GM12891 (cell line): ENCODE measurements around the gene C19orf44.
"Not testable (repeated sequence)": the region's sequence is repeated elsewhere in the genome, so short reads cannot be mapped to it uniquely, and the experiment has no call there.

ENCODE experiments used
- DNase-seq: peaks from one replicate; pipeline ENCODE4 v3.0.0; 2011; ENCODE audit warnings: low spot score; ENCODE audit not compliant: insufficient read length
- FAIRE-seq: peaks from 2 replicates; lab custom pipeline; 2011; peaks lifted over from hg19 to GRCh38; lab: Jason Lieb, UNC
- PAX5 ChIP-seq: IDR thresholded peaks from 2 replicates; pipeline ENCODE4 v1.6.1; 2011; ENCODE audit warnings: low read length, moderate library complexity, mild to moderate bottlenecking; ENCODE audit not compliant: insufficient read depth, severe bottlenecking
- POLR2A ChIP-seq: IDR thresholded peaks from 2 replicates; pipeline ENCODE4 v1.6.1; 2011; ENCODE audit warnings: low read depth, low read length, control low read depth
- POLR2AphosphoS5 ChIP-seq: IDR thresholded peaks from 2 replicates; pipeline ENCODE4 v1.6.1; 2011; ENCODE audit warnings: low read depth, low read length, control low read depth
- POU2F2 ChIP-seq: IDR thresholded peaks from 2 replicates; pipeline ENCODE4 v1.6.1; 2011; ENCODE audit warnings: low read depth, mild to moderate bottlenecking, control low read depth, low read length, moderate library complexity
- SPI1 ChIP-seq: IDR thresholded peaks from 2 replicates; pipeline ENCODE4 v1.6.1; 2011; ENCODE audit warnings: low read depth, low read length, control low read depth
- TAF1 ChIP-seq: IDR thresholded peaks from 2 replicates; pipeline ENCODE4 v1.6.1; 2011; ENCODE audit warnings: low read depth, low read length, control low read depth

Gene C19orf44

DNA sequence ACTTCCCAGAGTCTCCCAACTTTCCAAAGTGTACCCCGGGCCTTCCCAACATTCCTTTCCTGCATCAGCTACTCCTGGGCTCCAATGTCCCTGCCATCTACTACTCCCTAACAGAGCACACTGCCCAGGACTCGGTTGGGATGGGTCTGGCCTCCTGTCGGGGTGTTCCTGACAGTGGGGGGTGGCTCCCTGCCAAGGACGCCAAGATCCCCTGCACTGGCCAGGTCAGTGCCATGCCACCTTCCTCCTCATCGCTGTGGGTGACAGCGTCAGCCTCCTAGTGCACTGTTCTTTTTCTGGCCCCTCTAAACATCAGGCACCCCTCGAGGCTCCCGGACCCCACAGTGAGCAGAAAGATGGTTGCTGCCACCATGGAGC lies 38.3 kb upstream of the C19orf44 start:
- no peak for TF ChIP-seq TAF1
- TF ChIP-seq POU2F2: no peak
- no peak for TF ChIP-seq POLR2AphosphoS5
- no peak for TF ChIP-seq PAX5
- no peak for TF ChIP-seq SPI1
- no peak for TF ChIP-seq POLR2A
- no peak for DNase-seq
- FAIRE-seq: peak; percentile 23

DNA sequence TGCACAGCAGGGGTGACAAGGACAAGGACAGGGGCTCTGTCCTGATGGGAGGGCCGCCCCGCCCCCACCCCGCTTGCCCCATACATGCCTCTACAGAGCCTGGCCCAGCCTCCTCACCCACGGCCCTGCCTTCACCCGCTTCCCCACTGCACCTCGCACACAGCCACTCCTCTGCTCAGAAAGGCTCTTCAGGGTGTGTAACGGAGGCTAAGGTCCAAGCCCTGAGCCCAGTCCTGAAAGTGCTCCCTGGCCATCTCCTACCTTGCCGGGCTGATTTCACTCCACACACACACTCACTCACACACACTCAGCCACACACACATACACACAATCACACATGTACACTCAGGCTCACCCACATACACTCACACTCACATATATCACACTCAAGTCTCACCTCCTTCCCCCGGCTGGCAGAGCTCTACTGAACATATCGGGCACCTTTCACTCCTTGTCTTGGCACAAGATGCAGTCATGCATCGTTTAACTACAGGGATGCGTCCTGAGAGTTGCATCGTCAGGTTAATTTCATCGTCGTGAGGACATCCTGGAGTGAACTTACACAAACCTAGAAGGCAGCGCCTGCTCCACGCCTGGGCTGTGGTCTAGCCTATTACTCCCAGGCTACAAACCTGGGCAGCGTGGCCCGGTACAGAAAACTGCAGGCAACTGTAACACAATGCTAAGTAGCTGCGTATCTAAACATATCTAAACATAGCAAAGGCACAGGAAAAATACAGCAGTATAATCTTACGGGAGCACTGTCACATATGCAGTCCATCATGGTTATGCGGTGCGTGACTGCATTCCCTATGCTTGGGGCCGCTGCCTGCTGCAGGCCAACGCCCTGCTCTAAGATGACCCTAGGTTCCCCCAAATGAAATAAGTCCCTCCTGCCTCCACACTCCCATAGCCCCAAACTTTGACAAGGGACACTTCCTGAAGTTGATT lies 37.5 kb upstream of the C19orf44 start:
- FAIRE-seq (peak; percentile 45), DNase-seq (no peak)
- no peak for TF ChIP-seq POU2F2
- TF ChIP-seq TAF1: no peak
- TF ChIP-seq POLR2AphosphoS5: no peak
- TF ChIP-seq SPI1: no peak
- no peak for TF ChIP-seq PAX5
- no peak for TF ChIP-seq POLR2A

DNA sequence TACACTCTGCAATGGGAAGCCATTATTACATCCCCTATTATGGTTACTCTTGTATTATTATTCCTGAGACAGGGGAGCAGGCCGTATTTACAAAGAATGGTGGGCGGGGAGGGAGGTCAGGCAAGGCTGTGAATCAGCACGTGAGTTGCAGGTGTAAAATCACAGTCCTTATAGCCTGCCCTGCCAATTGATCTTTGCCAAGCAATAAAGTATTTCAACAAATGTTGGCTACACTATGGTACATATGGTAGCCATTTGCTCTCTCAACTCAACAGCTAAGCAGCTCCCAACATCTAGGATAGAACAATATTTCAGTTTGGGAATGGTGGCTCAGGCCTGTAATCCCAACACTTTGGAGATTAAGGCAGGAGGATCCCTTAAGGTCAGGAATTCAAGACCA lies 36.5 kb upstream of the C19orf44 start:
- TF ChIP-seq PAX5: no peak
- DNase-seq (no peak), FAIRE-seq (peak; percentile 56)

DNA sequence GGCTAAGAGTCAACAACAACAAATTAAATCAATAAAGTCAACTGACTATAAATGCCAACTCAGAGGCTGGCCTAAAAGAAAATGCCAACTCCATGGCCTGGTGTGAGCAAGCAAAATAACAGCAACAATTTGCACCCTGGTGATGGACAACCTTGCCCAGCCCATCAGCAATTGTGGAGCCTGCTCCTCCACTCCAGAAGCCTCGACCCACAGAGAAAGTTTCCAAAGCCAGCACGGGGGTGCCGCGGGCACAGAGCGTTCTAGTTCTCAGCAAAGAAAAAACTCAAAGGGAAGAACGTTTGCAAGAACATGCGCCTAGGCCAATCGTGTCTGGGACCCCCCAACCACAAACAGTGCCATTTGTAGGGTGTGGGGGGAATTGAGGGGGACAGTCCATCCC lies 35.7 kb upstream of the C19orf44 start:
- TF ChIP-seq SPI1 (no peak), POU2F2 (no peak), POLR2A (no peak), POLR2AphosphoS5 (no peak), TAF1 (no peak), PAX5 (no peak)
- no peak for FAIRE-seq
- DNase-seq: no peak

DNA sequence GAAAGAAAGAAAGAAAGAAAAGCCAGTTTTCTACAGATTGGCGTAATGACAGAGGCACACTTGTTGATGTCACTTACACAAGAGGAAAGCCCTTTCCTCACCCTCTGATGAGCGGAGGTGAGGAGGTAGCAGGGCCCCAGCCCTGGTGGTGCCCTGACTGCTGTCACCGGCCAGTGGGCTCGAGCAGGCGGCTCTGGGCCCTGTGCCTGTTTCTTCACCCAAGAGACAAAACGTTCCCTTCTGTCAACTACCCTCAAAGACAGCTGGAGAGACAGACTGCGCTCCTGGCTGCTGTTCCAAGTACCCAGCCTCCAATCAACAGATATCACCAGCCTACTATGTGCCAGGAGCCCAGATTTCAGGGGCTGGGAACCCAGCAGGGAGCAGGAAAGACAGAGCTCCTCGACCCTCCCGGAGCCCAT lies 34.6 kb upstream of the C19orf44 start:
- no peak for DNase-seq
- no peak for FAIRE-seq

DNA sequence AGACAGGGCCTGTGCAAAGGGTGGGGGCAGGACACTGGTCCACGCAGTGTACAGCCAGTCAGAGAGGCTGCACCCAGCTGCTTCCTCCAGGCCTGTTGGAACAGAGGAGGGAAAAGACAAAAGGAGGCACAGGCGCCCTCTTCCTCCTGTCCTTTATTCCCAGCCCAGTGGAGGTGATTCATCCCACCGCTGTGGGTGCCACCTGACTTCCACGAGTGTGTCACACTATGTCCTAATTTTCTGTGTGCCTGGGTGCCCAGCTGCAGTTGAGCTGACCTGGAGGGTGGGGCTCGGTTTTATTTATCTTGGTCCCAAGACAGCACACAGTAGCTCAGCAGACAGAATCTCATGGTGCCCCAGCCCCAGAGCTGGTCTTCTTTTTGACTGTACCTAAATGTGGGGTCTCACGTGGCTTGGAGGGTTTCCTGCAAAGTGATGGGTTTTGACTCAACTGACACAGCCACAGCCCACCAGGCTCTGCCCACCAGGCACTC lies 33.4 kb upstream of the C19orf44 start:
- no peak for TF ChIP-seq PAX5
- no peak for TF ChIP-seq POLR2A
- no peak for DNase-seq
- no peak for FAIRE-seq

More for the DNA sequence above, 34.6 kb upstream of the C19orf44 start:
- TF ChIP-seq SPI1: no peak
- TF ChIP-seq TAF1: no peak
- no peak for TF ChIP-seq POLR2AphosphoS5

DNA sequence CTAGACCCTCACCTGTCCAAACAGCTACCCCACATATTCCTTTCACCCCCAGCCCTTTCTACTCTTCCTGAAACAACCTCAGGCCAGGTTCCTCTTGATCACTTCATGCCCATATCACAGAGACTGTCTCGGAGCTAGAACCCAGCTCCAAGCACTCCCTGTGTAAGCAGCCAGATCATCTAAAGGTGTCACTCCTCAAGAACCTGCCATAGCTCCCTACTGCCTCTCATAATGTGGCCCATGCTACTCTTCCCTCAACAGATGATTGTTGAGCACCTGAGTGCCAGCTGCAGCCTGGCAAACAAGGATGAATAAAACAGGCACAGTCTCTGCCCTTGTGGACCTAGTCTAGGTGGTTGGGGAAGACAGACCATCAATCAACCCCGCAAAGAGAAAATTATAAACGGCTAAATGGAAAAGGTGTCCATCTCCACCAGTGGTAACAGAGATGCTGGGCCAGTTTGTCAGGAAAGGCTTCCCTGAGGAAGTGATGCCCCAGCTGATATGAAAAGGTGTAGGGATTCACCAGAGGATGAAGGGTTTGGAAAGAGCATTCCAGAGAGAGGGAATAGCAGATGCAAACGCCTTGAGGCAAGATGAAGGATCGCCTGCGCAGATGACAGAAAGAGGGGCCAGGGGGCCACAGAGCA lies 32.7 kb upstream of the C19orf44 start:
- no peak for TF ChIP-seq POU2F2
- TF ChIP-seq TAF1: no peak
- no peak for TF ChIP-seq POLR2AphosphoS5
- TF ChIP-seq SPI1: no peak
- no peak for TF ChIP-seq POLR2A
- TF ChIP-seq PAX5: no peak
- FAIRE-seq (no peak), DNase-seq (no peak)

DNA sequence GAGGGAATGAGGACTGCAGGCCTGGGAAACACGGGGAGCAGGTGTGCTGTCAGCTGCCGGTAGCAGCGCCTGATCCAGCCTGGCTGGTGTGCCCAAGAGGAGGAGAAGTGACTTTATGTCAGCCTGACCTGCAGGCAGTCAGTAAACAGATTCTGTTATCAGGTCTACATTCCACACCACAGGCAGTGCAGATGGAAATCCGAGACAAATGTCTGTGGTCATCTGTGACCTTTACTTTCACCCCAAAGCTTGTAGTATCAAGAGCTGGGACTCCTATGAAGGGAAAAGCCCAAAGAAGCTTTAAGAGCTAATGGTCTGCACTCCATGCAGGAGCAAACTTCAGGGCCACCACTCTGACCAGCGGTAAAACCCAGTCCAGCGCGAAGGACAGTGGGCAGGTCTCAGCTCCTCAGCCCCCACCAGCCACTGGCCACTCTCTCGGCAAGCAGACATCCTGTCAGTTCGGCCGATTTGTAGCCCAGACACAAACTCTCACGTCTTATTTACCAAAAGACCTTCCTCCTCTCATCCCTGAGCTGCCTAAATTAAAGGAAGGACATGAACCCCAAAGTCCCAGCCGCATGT lies 32.1 kb upstream of the C19orf44 start:
- FAIRE-seq (no peak), DNase-seq (no peak)
- TF ChIP-seq POLR2AphosphoS5: no peak
- TF ChIP-seq POU2F2: no peak
- TF ChIP-seq SPI1: no peak
- TF ChIP-seq TAF1: no peak
- TF ChIP-seq POLR2A: no peak
- TF ChIP-seq PAX5: no peak

DNA sequence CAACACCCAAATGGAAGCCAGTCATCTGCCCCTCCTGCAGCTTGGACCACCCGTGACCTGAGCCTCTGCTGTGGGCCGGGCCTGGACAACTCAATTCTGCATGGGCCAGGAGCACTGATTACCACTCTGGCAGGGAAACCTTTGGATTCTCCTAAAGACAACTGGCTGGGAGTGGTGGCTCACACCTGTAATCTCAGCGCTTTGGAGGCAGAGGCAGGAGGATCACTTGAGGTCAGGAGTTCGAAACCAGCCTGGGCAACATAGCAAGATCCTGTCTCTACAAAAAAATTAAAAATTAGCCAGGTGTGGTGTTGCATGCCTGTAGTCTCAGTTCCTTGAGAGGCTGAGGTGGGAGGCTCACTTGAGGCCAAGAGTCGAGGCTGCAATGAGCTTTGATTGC lies 31.0 kb upstream of the C19orf44 start:
- TF ChIP-seq SPI1: no peak
- no peak for TF ChIP-seq POLR2AphosphoS5
- TF ChIP-seq POLR2A: no peak
- DNase-seq (no peak), FAIRE-seq (no peak)

DNA sequence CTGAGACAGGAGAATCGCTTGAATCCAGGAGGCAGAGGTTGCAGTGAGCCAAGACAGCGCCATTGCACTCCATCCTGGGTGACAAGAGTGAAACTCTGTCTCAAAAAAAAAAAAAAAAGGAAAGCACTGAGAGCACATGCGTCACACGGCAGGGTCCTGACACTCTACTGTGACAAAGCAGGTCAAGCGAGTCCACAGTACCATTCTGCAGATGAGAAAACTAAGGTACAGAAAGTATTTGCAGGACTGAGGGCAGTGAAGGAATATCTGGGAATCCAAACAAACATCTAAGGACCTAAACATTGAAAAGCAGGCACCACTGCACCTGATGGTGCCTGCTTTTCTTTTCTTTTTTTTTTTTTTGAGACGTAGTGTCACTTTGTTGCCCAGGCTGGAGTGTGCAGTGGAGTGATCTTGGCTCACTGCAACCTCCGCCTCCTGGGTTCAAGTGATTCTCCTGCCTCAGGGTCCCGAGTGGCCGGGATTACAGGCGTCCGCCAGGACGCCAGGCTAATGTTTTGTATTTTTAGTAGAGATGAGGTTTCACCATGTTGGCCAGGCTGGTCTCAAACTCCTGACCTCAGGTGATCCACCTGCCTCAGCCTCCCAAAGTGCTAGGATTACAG lies 29.3 kb upstream of the C19orf44 start:
- not testable (repeated sequence) for DNase-seq, FAIRE-seq
